ENCODE measurements around the gene TRAM2. TPM values are rescaled to one million over a fixed set of nuclear protein-coding genes. Genes with fewer than 3 reads are reported as not detected.

Gene TRAM2
- total and polyA plus RNA-seq, 7 donors = 2.1 to 5.7 (median 4.3) TPM

GRCh38 chr6:52611833-52612232, 35.0 kb upstream of the TRAM2 start:
- no peak for DNase-seq
- no peaks in the 10 kb centered on the region for H3K36me3 ChIP-seq (ENCODE audit: insufficient read depth in 1 of 2, low read depth in 1 of 2)
- H3K27me3 ChIP-seq (ENCODE audit: insufficient read depth in 3 of 3, low read length in 2 of 3) = no peaks in the 10 kb centered on the region
- no peak overlapping the region for H3K27ac ChIP-seq
- H3K4me1 ChIP-seq = no peaks in the 10 kb centered on the region
- no peak for ATAC-seq
- WGBS, 3 donors = 69 to 82% (median 78%) methylated on average over 1 of the region's 1 CpG
- H3K9me3 ChIP-seq = no peaks in the 10 kb centered on the region
- intact Hi-C loops (cut with DNase I) = no loop called here
- no peak overlapping the region for H3K4me3 ChIP-seq
- no peak for TF ChIP-seq CTCF (IDR thresholded peaks at IDR 0.05)

GRCh38 chr6:52610745-52611355, 34.0 kb upstream of the TRAM2 start:
- H3K27me3 ChIP-seq (ENCODE audit: insufficient read depth in 3 of 3, low read length in 2 of 3) = no peaks in the 10 kb centered on the region
- H3K4me3 ChIP-seq = no peak overlapping the region
- no peak for ATAC-seq
- TF ChIP-seq CTCF (IDR thresholded peaks at IDR 0.05) = no peak
- no peaks in the 10 kb centered on the region for H3K36me3 ChIP-seq (ENCODE audit: insufficient read depth in 1 of 2, low read depth in 1 of 2)
- intact Hi-C loops (cut with DNase I) = no loop called here
- no peaks in the 10 kb centered on the region for H3K9me3 ChIP-seq
- no peak overlapping the region for H3K27ac ChIP-seq
- DNase-seq = no peak
- 70 to 77% (median 73%) methylated on average over 5 of the region's 5 CpGs for WGBS, 3 donors
- no peaks in the 10 kb centered on the region for H3K4me1 ChIP-seq

- DNase-seq = no peak
- Histone ChIP-seq H3K4me3 (no peak overlapping the region), H3K9me3 (no peaks in the 10 kb centered on the region), H3K36me3 (ENCODE audit: insufficient read depth in 1 of 2, low read depth in 1 of 2) (no peaks in the 10 kb centered on the region), H3K27me3 (ENCODE audit: insufficient read depth in 3 of 3, low read length in 2 of 3) (no peaks in the 10 kb centered on the region), H3K27ac (no peak overlapping the region), H3K4me1 (no peaks in the 10 kb centered on the region)
- TF ChIP-seq CTCF (IDR thresholded peaks at IDR 0.05) = no peak
- 75 to 91% (median 82%) methylated on average over 3 of the region's 3 CpGs for WGBS, 3 donors
- intact Hi-C loops (cut with DNase I) = no loop called here
- no peak for ATAC-seq
Measured at GRCh38 chr6:52610011-52610410, 33.2 kb upstream of the TRAM2 start.

- ATAC-seq = no peak
- H3K4me3 ChIP-seq = no peak overlapping the region
- H3K27me3 ChIP-seq (ENCODE audit: insufficient read depth in 3 of 3, low read length in 2 of 3) = no peaks in the 10 kb centered on the region
- WGBS, 3 donors = 73 to 93% (median 82%) methylated on average over 4 to 5 of the region's 5 CpGs
- intact Hi-C loops (cut with DNase I) = no loop called here
- no peak for DNase-seq
- H3K9me3 ChIP-seq = no peaks in the 10 kb centered on the region
- no peak for TF ChIP-seq CTCF (IDR thresholded peaks at IDR 0.05)
- H3K27ac ChIP-seq = no peak overlapping the region
- no peaks in the 10 kb centered on the region for H3K4me1 ChIP-seq
- H3K36me3 ChIP-seq (ENCODE audit: insufficient read depth in 1 of 2, low read depth in 1 of 2) = no peaks in the 10 kb centered on the region
Measured at GRCh38 chr6:52605610-52606185, 28.8 kb upstream of the TRAM2 start.
